Neuron (in vitro differentiated cells): ENCODE results near the gene GGNBP2.
"Not testable (repeated sequence)": the region's sequence is repeated elsewhere in the genome, so short reads cannot be mapped to it uniquely, and the experiment has no call there.

Experiments used
- H2AFZ ChIP-seq: one replicate; pipeline ENCODE4 v1.6.1; 2013; ENCODE audit warnings: low read depth, mild to moderate bottlenecking, inconsistent platforms, low read length, moderate library complexity
- H3K27me3 ChIP-seq: one replicate; pipeline ENCODE4 v1.6.1; 2013; ENCODE audit warnings: low read length; ENCODE audit not compliant: insufficient read depth
- H3K36me3 ChIP-seq: one replicate; pipeline ENCODE4 v1.6.1; 2013; ENCODE audit warnings: low read length; ENCODE audit not compliant: insufficient read depth
- H3K4me1 ChIP-seq: one replicate; pipeline ENCODE4 v1.6.1; 2013; ENCODE audit warnings: low read length; ENCODE audit not compliant: insufficient read depth
- H3K4me3 ChIP-seq: 2 replicates; pipeline ENCODE4 v1.5.1; 2013; ENCODE audit warnings: mild to moderate bottlenecking, low read length, moderate library complexity
- H3K9me3 ChIP-seq: one replicate; pipeline ENCODE4 v1.6.1; 2013; ENCODE audit warnings: low read length

GGNBP2 gene

GRCh38 chr17:36605028-36605427, 60.3 kb downstream of the GGNBP2 start:
- H3K9me3 ChIP-seq, H3K36me3 ChIP-seq, H3K27me3 ChIP-seq, H2AFZ ChIP-seq, H3K4me3 ChIP-seq: not testable (repeated sequence)
- H3K4me1 ChIP-seq: peaks cover 21% of the 10 kb centered on the region

- Histone ChIP-seq H2AFZ (no peak overlapping the region), H3K4me3 (no peak overlapping the region), H3K36me3 (no peaks in the 10 kb centered on the region), H3K4me1 (peaks cover 7% of the 10 kb centered on the region), H3K9me3 (no peaks in the 10 kb centered on the region), H3K27me3 (no peaks in the 10 kb centered on the region)
These were observed 63.6 kb downstream of the GGNBP2 start for GRCh38 chr17:36608280-36608679.

- no peaks in the 10 kb centered on the region for H3K36me3 ChIP-seq
- H3K9me3 ChIP-seq: no peaks in the 10 kb centered on the region
- peaks cover 4% of the 10 kb centered on the region for H3K4me1 ChIP-seq
- no peak overlapping the region for H3K4me3 ChIP-seq
- no peaks in the 10 kb centered on the region for H3K27me3 ChIP-seq
- H2AFZ ChIP-seq: no peak overlapping the region
These were observed 64.2 kb downstream of the GGNBP2 start for GRCh38 chr17:36608794-36609497.

- H3K36me3 ChIP-seq: no peaks in the 10 kb centered on the region
- no peaks in the 10 kb centered on the region for H3K4me1 ChIP-seq
- H3K27me3 ChIP-seq: no peaks in the 10 kb centered on the region
- H3K4me3 ChIP-seq: no peak overlapping the region
- no peaks in the 10 kb centered on the region for H3K9me3 ChIP-seq
- H2AFZ ChIP-seq: no peak overlapping the region
These were observed 64.8 kb downstream of the GGNBP2 start for GRCh38 chr17:36609498-36609862.

- Histone ChIP-seq H3K36me3 (no peaks in the 10 kb centered on the region), H3K4me1 (peaks cover 2% of the 10 kb centered on the region), H2AFZ (no peak overlapping the region), H3K27me3 (no peaks in the 10 kb centered on the region), H3K4me3 (no peak overlapping the region), H3K9me3 (no peaks in the 10 kb centered on the region)
These were observed 65.8 kb downstream of the GGNBP2 start for GRCh38 chr17:36610474-36610873.

- Histone ChIP-seq H3K9me3 (no peaks in the 10 kb centered on the region), H3K36me3 (no peaks in the 10 kb centered on the region), H3K4me1 (peaks cover 2% of the 10 kb centered on the region), H2AFZ (no peak overlapping the region), H3K27me3 (no peaks in the 10 kb centered on the region), H3K4me3 (no peak overlapping the region)
These were observed 66.8 kb downstream of the GGNBP2 start for GRCh38 chr17:36611345-36612072.

GRCh38 chr17:36612323-36612722, 67.6 kb downstream of the GGNBP2 start:
- Histone ChIP-seq H3K9me3 (no peaks in the 10 kb centered on the region), H3K27me3 (no peaks in the 10 kb centered on the region), H3K4me3 (no peak overlapping the region), H3K4me1 (peaks cover 2% of the 10 kb centered on the region), H3K36me3 (no peaks in the 10 kb centered on the region), H2AFZ (no peak overlapping the region)

GRCh38 chr17:36613155-36613554, 68.4 kb downstream of the GGNBP2 start:
- H3K4me1 ChIP-seq: peaks cover 2% of the 10 kb centered on the region
- H3K4me3 ChIP-seq: no peak overlapping the region
- H3K36me3 ChIP-seq: no peaks in the 10 kb centered on the region
- no peaks in the 10 kb centered on the region for H3K27me3 ChIP-seq
- no peaks in the 10 kb centered on the region for H3K9me3 ChIP-seq
- H2AFZ ChIP-seq: no peak overlapping the region

- Histone ChIP-seq H3K27me3 (no peaks in the 10 kb centered on the region), H3K4me3 (no peak overlapping the region), H3K9me3 (no peaks in the 10 kb centered on the region), H2AFZ (no peak overlapping the region), H3K36me3 (no peaks in the 10 kb centered on the region), H3K4me1 (peaks cover 2% of the 10 kb centered on the region)
These were observed 69.4 kb downstream of the GGNBP2 start for GRCh38 chr17:36614081-36614480.

- Histone ChIP-seq H2AFZ (no peak overlapping the region), H3K9me3 (no peaks in the 10 kb centered on the region), H3K27me3 (no peaks in the 10 kb centered on the region), H3K36me3 (no peaks in the 10 kb centered on the region), H3K4me1 (peaks cover 2% of the 10 kb centered on the region), H3K4me3 (no peak overlapping the region)
These were observed 70.2 kb downstream of the GGNBP2 start for GRCh38 chr17:36614933-36615332.

- Histone ChIP-seq H3K27me3 (peaks cover 5% of the 10 kb centered on the region), H2AFZ (no peak overlapping the region), H3K36me3 (no peaks in the 10 kb centered on the region), H3K4me3 (no peak overlapping the region), H3K9me3 (no peaks in the 10 kb centered on the region), H3K4me1 (peaks cover 2% of the 10 kb centered on the region)
These were observed 71.6 kb downstream of the GGNBP2 start for GRCh38 chr17:36616061-36617029.

GRCh38 chr17:36617773-36618172, 73.1 kb downstream of the GGNBP2 start:
- Histone ChIP-seq H3K9me3 (no peaks in the 10 kb centered on the region), H3K4me3 (no peak overlapping the region), H2AFZ (no peak overlapping the region), H3K27me3 (peaks cover 5% of the 10 kb centered on the region), H3K4me1 (peaks cover 2% of the 10 kb centered on the region), H3K36me3 (no peaks in the 10 kb centered on the region)

GRCh38 chr17:36623281-36623680, 78.6 kb downstream of the GGNBP2 start:
- peaks cover 5% of the 10 kb centered on the region for H3K27me3 ChIP-seq
- H3K4me1 ChIP-seq: peaks cover 10% of the 10 kb centered on the region
- no peaks in the 10 kb centered on the region for H3K9me3 ChIP-seq
- no peak overlapping the region for H3K4me3 ChIP-seq
- H3K36me3 ChIP-seq: no peaks in the 10 kb centered on the region
- H2AFZ ChIP-seq: no peak overlapping the region
